ENCODE results near the gene FBN3.

Gene FBN3

GRCh38 chr19:8089664-8090601 is 59.5 kb downstream of the FBN3 start:
- no peak for DNase-seq

GRCh38 chr19:8088752-8089663 is 60.4 kb downstream of the FBN3 start:
- DNase-seq: no peak

- DNase-seq: no peak
Observed at GRCh38 chr19:8087876-8088275, 61.5 kb downstream of the FBN3 start.

GRCh38 chr19:8086849-8087248 is 62.5 kb downstream of the FBN3 start:
- DNase-seq: no peak

- DNase-seq: no peak
Observed at GRCh38 chr19:8085598-8086408, 63.6 kb downstream of the FBN3 start.

- DNase-seq: no peak
Observed at GRCh38 chr19:8084152-8084551, 65.2 kb downstream of the FBN3 start.

- DNase-seq: no peak
Observed at GRCh38 chr19:8083141-8083540, 66.3 kb downstream of the FBN3 start.

GRCh38 chr19:8081569-8082550 is 67.5 kb downstream of the FBN3 start:
- no peak for DNase-seq

GRCh38 chr19:8080832-8081231 is 68.6 kb downstream of the FBN3 start:
- no peak for DNase-seq

GRCh38 chr19:8079988-8080387 is 69.4 kb downstream of the FBN3 start:
- no peak for DNase-seq

GRCh38 chr19:8075158-8076074 is 74.0 kb downstream of the FBN3 start:
- no peak for DNase-seq

GRCh38 chr19:8074501-8074900 is 74.9 kb downstream of the FBN3 start:
- DNase-seq: no peak

GRCh38 chr19:8071912-8072311 is 77.5 kb downstream of the FBN3 start:
- no peak for DNase-seq

- DNase-seq: peak in 2 of 14 donors; percentile 8 to 16
Observed at GRCh38 chr19:8069096-8069973, 80.1 kb downstream of the FBN3 start.

- no peak for DNase-seq
Observed at GRCh38 chr19:8065875-8066261, 83.5 kb downstream of the FBN3 start.

GRCh38 chr19:8064911-8065874 is 84.2 kb downstream of the FBN3 start:
- DNase-seq: peak in 3 of 14 donors; percentile 2 to 41 (median 4)

- DNase-seq: no peak
Observed at GRCh38 chr19:8057545-8058270, 91.7 kb downstream of the FBN3 start.

Measured in C1 segment of cervical spinal cord (tissue), 14 donors.